Activated T-helper 17 cell treated with anti-CD3 and anti-CD28 coated beads, Interleukin-2, amount 50 U/mL, for 72 hours (primary cell): ENCODE data around the gene CCR1. TPM values are rescaled to one million over a fixed set of nuclear protein-coding genes. Genes with fewer than 3 reads are reported as not detected.

Experiments used
- ATAC-seq: fragments of 150-1000 bp; cut with Tn5 transposase; replicated peaks from 2 replicates; pipeline ENCODE4 v1.10.0; 2021; ENCODE audit warnings: mild to moderate bottlenecking, moderate library complexity
- H3K27ac Mint-ChIP-seq: one replicate; pipeline ENCODE4 v1.8.0; 2022; ENCODE audit warnings: mixed read lengths
- H3K27me3 Mint-ChIP-seq: one replicate; pipeline ENCODE4 v1.8.0; 2022; ENCODE audit warnings: mixed read lengths
- H3K36me3 Mint-ChIP-seq: one replicate; pipeline ENCODE4 v1.8.0; 2022; ENCODE audit warnings: low read depth, mild to moderate bottlenecking, mixed read lengths
- H3K4me1 Mint-ChIP-seq: one replicate; pipeline ENCODE4 v1.8.0; 2022; ENCODE audit warnings: mixed read lengths
- H3K4me3 Mint-ChIP-seq: one replicate; pipeline ENCODE4 v1.8.0; 2022; ENCODE audit warnings: mild to moderate bottlenecking, mixed read lengths
- H3K9me3 Mint-ChIP-seq: one replicate; pipeline ENCODE4 v1.8.0; 2022; ENCODE audit warnings: mixed read lengths
- total RNA-seq, 2 donors: library from RNA; stranded (reverse); gene quantifications; one replicate each; pipeline ENCODE4 v1.2.3, GENCODE V29; 2022

The CCR1 gene
- total RNA-seq, 2 donors from 2014 or later, result 0.66 to 1.8 TPM

DNA sequence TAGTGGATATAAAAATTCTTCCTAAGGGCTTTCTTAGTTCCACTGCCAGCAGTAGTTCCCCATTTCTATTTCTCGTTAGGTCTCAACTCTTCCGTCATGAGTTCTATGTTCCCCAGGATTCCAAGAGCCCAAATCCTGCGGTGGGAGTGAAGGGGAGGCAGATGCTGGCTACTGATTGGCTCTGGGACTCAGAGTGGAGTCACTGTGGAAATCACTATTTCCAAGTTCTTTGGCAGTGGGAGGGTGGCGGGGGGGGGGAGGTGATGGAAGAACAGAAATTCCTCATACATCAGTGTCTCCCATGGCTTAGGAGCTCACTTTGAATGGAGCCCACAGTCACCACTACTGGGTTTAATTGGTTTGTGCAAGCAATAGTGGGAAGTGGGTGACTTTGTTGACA is 5.6 kb downstream of the CCR1 start:
- no peaks in the 10 kb centered on the region for H3K9me3 Mint-ChIP-seq
- no peak overlapping the region for H3K27ac Mint-ChIP-seq
- no peaks in the 10 kb centered on the region for H3K36me3 Mint-ChIP-seq
- no peak overlapping the region for H3K4me3 Mint-ChIP-seq
- no peak for ATAC-seq
- H3K27me3 Mint-ChIP-seq, result no peaks in the 10 kb centered on the region
- H3K4me1 Mint-ChIP-seq, result peaks cover 5% of the 10 kb centered on the region

GRCh38 chr3:46200790-46201189 is 7.3 kb downstream of the CCR1 start:
- Mint-ChIP-seq H3K9me3 (no peaks in the 10 kb centered on the region), H3K36me3 (no peaks in the 10 kb centered on the region), H3K27me3 (no peaks in the 10 kb centered on the region), H3K4me1 (peaks cover 5% of the 10 kb centered on the region), H3K27ac (no peak overlapping the region), H3K4me3 (no peak overlapping the region)
- no peak for ATAC-seq

DNA sequence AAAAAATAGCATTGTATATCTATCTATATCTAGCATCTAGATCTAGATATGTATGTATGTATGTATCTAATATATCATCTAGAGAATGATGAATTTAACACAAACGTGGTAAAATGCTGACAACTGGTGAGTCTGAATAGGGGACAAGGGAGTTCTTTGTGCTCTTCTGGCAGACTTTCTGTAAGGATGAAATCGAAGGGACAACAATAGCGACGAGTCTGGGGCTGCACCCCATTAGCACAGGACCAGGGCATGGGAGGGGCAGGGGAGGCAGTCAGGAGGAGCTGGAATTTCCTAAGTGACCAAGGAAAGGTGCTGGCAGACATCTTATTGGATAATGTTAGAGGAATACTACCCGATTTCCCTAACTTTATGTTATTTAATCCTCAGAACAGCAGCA is 7.9 kb downstream of the CCR1 start:
- no peak for ATAC-seq
- Mint-ChIP-seq H3K27ac (no peak overlapping the region), H3K4me1 (peaks cover 4% of the 10 kb centered on the region), H3K9me3 (no peaks in the 10 kb centered on the region), H3K27me3 (no peaks in the 10 kb centered on the region), H3K36me3 (no peaks in the 10 kb centered on the region), H3K4me3 (no peak overlapping the region)

GRCh38 chr3:46196261-46196957 is 11.7 kb downstream of the CCR1 start:
- H3K27ac Mint-ChIP-seq, result no peak overlapping the region
- H3K4me3 Mint-ChIP-seq, result no peak overlapping the region
- no peaks in the 10 kb centered on the region for H3K36me3 Mint-ChIP-seq
- ATAC-seq, result no peak
- no peaks in the 10 kb centered on the region for H3K4me1 Mint-ChIP-seq
- H3K27me3 Mint-ChIP-seq, result peaks cover 12% of the 10 kb centered on the region
- H3K9me3 Mint-ChIP-seq, result peaks cover 9% of the 10 kb centered on the region

GRCh38 chr3:46194868-46195553 is 13.1 kb downstream of the CCR1 start:
- H3K36me3 Mint-ChIP-seq, result no peaks in the 10 kb centered on the region
- ATAC-seq, result no peak
- no peak overlapping the region for H3K27ac Mint-ChIP-seq
- H3K9me3 Mint-ChIP-seq, result peaks cover 9% of the 10 kb centered on the region
- H3K27me3 Mint-ChIP-seq, result peaks cover 12% of the 10 kb centered on the region
- no peak overlapping the region for H3K4me3 Mint-ChIP-seq
- no peaks in the 10 kb centered on the region for H3K4me1 Mint-ChIP-seq

DNA sequence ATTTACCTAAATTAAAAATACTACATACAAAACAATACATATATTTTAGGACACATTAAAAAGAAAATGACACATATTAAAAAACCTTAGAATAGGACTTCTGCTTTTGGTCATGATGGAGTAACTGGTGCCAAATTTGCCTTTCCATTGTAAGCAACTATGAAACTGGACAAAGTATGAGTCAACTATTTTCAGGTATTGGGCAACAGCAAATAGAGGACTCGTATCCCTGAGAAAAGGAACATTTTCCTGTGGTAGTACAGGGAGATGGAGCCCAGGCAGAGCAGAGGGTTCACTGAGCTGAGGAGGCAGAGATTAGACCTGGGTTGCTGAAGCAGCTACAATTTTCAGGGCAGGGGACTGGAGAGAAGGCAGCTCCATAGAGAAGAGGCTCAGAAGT is 14.7 kb downstream of the CCR1 start:
- no peak for ATAC-seq
- Mint-ChIP-seq H3K9me3 (peaks cover 9% of the 10 kb centered on the region), H3K27ac (no peak overlapping the region), H3K36me3 (no peaks in the 10 kb centered on the region), H3K4me3 (no peak overlapping the region), H3K27me3 (peaks cover 12% of the 10 kb centered on the region), H3K4me1 (no peaks in the 10 kb centered on the region)

- H3K36me3 Mint-ChIP-seq, result no peaks in the 10 kb centered on the region
- no peak for ATAC-seq
- no peak overlapping the region for H3K4me3 Mint-ChIP-seq
- peaks cover 9% of the 10 kb centered on the region for H3K9me3 Mint-ChIP-seq
- H3K27me3 Mint-ChIP-seq, result peaks cover 12% of the 10 kb centered on the region
- no peak overlapping the region for H3K27ac Mint-ChIP-seq
- H3K4me1 Mint-ChIP-seq, result no peaks in the 10 kb centered on the region
Observed at GRCh38 chr3:46192939-46193338, 15.2 kb downstream of the CCR1 start.

DNA sequence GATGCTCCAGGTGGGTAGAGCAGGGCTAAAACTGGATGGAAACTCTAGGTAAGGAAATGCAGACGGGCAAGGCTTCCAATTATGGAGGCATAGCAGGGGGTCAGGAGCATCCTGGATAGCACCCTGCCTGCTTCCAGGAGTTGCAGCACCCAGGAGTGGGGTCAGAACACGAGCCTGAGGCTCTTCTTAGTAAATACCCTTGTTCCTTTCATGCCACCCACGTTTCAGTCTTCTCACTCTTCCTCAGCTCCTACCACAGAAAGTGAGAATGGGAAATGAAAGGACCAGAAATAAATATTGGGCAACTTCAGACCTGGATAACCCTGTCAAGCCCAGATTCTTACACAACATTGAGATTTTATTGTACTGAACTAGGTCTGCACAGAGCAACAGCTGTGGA is 16.4 kb downstream of the CCR1 start:
- Mint-ChIP-seq H3K4me3 (no peak overlapping the region), H3K27me3 (peaks cover 12% of the 10 kb centered on the region), H3K36me3 (no peaks in the 10 kb centered on the region), H3K27ac (no peak overlapping the region), H3K4me1 (no peaks in the 10 kb centered on the region), H3K9me3 (peaks cover 9% of the 10 kb centered on the region)
- ATAC-seq, result no peak

DNA sequence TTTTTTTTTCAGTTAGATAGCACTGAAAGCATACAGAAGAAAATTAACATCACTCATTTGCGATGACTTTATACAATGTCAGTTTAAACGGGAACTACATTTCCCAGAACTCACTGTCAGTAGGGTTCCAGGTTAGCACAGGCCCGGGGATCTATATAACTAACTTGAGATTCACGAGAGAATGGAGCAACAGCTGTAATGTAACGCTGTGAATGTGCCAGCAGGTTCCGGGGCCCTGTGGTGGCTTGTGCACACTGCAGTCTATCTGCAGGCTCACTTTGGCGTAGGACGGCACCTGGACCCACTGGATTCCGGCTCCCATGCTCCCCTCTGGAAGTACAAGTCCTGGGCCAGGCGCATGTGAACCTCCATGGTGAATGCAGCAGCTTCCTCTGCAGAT is 19.4 kb downstream of the CCR1 start:
- H3K4me3 Mint-ChIP-seq, result no peak overlapping the region
- ATAC-seq, result no peak
- H3K4me1 Mint-ChIP-seq, result no peaks in the 10 kb centered on the region
- H3K36me3 Mint-ChIP-seq, result no peaks in the 10 kb centered on the region
- no peak overlapping the region for H3K27ac Mint-ChIP-seq
- H3K9me3 Mint-ChIP-seq, result peaks cover 5% of the 10 kb centered on the region
- H3K27me3 Mint-ChIP-seq, result peaks cover 12% of the 10 kb centered on the region

DNA sequence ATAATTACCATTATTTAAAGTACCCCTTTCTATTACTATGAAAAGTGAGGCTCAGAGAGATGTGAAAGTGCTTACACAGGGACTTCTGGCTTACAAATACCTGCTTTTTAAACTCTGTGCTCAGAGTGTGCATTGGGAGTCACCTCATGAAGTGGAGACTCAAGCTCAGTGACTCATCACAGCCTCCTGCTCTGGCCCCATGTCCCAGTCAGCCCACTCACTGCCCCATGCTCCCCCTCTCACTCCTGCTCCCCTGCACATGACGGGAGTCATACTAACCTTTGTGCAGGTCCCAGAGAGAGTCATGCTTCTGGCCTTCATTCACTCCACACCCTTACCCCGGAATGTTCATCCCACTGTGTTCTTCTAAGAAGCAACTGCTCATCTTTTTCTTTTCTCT is 20.2 kb downstream of the CCR1 start:
- Mint-ChIP-seq H3K27ac (no peak overlapping the region), H3K27me3 (peaks cover 5% of the 10 kb centered on the region), H3K4me1 (no peaks in the 10 kb centered on the region), H3K4me3 (no peak overlapping the region), H3K36me3 (no peaks in the 10 kb centered on the region), H3K9me3 (peaks cover 2% of the 10 kb centered on the region)
- ATAC-seq, result no peak

GRCh38 chr3:46187341-46187700 is 20.8 kb downstream of the CCR1 start:
- no peaks in the 10 kb centered on the region for H3K9me3 Mint-ChIP-seq
- no peak overlapping the region for H3K27ac Mint-ChIP-seq
- H3K27me3 Mint-ChIP-seq, result peaks cover 3% of the 10 kb centered on the region
- no peaks in the 10 kb centered on the region for H3K36me3 Mint-ChIP-seq
- ATAC-seq, result no peak
- no peak overlapping the region for H3K4me3 Mint-ChIP-seq
- H3K4me1 Mint-ChIP-seq, result no peaks in the 10 kb centered on the region

- Mint-ChIP-seq H3K9me3 (no peaks in the 10 kb centered on the region), H3K27me3 (peaks cover 3% of the 10 kb centered on the region), H3K4me1 (no peaks in the 10 kb centered on the region), H3K36me3 (no peaks in the 10 kb centered on the region), H3K27ac (no peak overlapping the region), H3K4me3 (no peak overlapping the region)
- ATAC-seq, result peak; percentile 51
Observed at GRCh38 chr3:46186471-46187340, 21.4 kb downstream of the CCR1 start.

- Mint-ChIP-seq H3K9me3 (no peaks in the 10 kb centered on the region), H3K36me3 (no peaks in the 10 kb centered on the region), H3K27me3 (no peaks in the 10 kb centered on the region), H3K4me1 (no peaks in the 10 kb centered on the region), H3K4me3 (no peak overlapping the region), H3K27ac (no peak overlapping the region)
- no peak for ATAC-seq
Observed at GRCh38 chr3:46184469-46184868, 23.6 kb downstream of the CCR1 start.

DNA sequence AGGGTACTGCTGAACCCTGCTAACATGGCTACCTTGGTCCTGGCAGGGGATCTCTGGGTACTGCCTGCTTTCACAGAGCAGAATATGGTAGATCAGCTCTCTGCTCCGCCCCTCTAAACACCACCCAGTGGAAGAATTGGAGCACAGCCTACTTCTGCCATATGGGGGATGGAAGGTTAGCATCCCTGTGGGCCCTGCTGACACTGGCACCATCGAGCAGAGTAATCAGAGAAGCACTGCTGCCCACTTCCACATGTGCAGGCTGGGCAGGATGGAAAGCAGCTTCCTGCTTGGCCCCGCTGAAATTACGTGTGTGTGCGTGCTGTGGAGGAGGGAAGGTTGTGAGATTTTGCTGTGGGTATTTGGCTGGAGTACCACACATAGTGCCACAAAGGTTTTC is 24.8 kb downstream of the CCR1 start:
- no peak for ATAC-seq
- H3K9me3 Mint-ChIP-seq, result no peaks in the 10 kb centered on the region
- H3K4me3 Mint-ChIP-seq, result no peak overlapping the region
- no peaks in the 10 kb centered on the region for H3K36me3 Mint-ChIP-seq
- peaks cover 6% of the 10 kb centered on the region for H3K27me3 Mint-ChIP-seq
- no peak overlapping the region for H3K27ac Mint-ChIP-seq
- H3K4me1 Mint-ChIP-seq, result no peaks in the 10 kb centered on the region
